NK-92 (cell line): ENCODE measurements around the gene RRAS.

Source experiments
- DNase-seq: peaks from one replicate; lab custom pipeline; 2025; ENCODE audit not compliant: unreplicated experiment; lab: John Stamatoyannopoulos, UW

The RRAS gene

GRCh38 chr19:49595819-49596404 lies 44.0 kb downstream of the RRAS start:
- DNase-seq, result no peak

- no peak for DNase-seq
These were observed 44.7 kb downstream of the RRAS start for GRCh38 chr19:49594993-49595818.

GRCh38 chr19:49594157-49594992 lies 45.6 kb downstream of the RRAS start:
- no peak for DNase-seq

GRCh38 chr19:49593233-49594113 lies 46.5 kb downstream of the RRAS start:
- no peak for DNase-seq

GRCh38 chr19:49592486-49593232 lies 47.3 kb downstream of the RRAS start:
- DNase-seq, result no peak

- DNase-seq, result no peak
These were observed 48.0 kb downstream of the RRAS start for GRCh38 chr19:49591731-49592485.

GRCh38 chr19:49590971-49591730 lies 48.8 kb downstream of the RRAS start, which contains the start of gene PRR12:
TSS of gene PRR12 (plus strand) at chr19:49591182. CDS start at chr19:49591655, 473 bp downstream.
- DNase-seq, result no peak

GRCh38 chr19:49590071-49590970 lies 49.6 kb downstream of the RRAS start:
- peak; percentile 79 for DNase-seq

GRCh38 chr19:49589502-49589905 lies 50.4 kb downstream of the RRAS start:
- DNase-seq, result no peak

GRCh38 chr19:49588365-49589122 lies 51.4 kb downstream of the RRAS start:
- DNase-seq, result no peak

GRCh38 chr19:49587227-49587626 lies 52.7 kb downstream of the RRAS start:
- DNase-seq, result no peak
